Activated naive CD8-positive, alpha-beta T cell treated with anti-CD3 and anti-CD28 coated beads for 36 hours (primary cell): Measurements from ENCODE around the gene QSOX2. TPM values are rescaled to one million over a fixed set of nuclear protein-coding genes. Genes with fewer than 3 reads are reported as not detected.

Source experiments
- DNase-seq: peaks from one replicate; pipeline ENCODE4 v3.0.0; 2021
- H3K27ac Mint-ChIP-seq: one replicate; pipeline ENCODE4 v1.8.0; 2022; ENCODE audit warnings: mild to moderate bottlenecking, moderate library complexity, mixed read lengths
- H3K27me3 Mint-ChIP-seq: one replicate; pipeline ENCODE4 v1.8.0; 2022; ENCODE audit warnings: mild to moderate bottlenecking, mixed read lengths
- H3K36me3 Mint-ChIP-seq: one replicate; pipeline ENCODE4 v1.8.0; 2021; ENCODE audit warnings: mild to moderate bottlenecking, mixed read lengths
- H3K4me1 Mint-ChIP-seq: one replicate; pipeline ENCODE4 v1.8.0; 2021; ENCODE audit warnings: mixed read lengths
- H3K4me3 Mint-ChIP-seq: one replicate; pipeline ENCODE4 v1.8.0; 2022; ENCODE audit warnings: mild to moderate bottlenecking, moderate library complexity, mixed read lengths
- H3K9me3 Mint-ChIP-seq: one replicate; pipeline ENCODE4 v1.8.0; 2022; ENCODE audit warnings: mixed read lengths
- total RNA-seq, 2 experiments: library from RNA; stranded (reverse); gene quantifications; one replicate each; pipeline ENCODE4 v1.2.3, GENCODE V29; 2021

Gene QSOX2
- total RNA-seq, 2 experiments from 2014 or later: 17.0 to 18.3 TPM

- no peaks in the 10 kb centered on the region for H3K4me1 Mint-ChIP-seq
- H3K27me3 Mint-ChIP-seq: peaks cover 41% of the 10 kb centered on the region
- H3K9me3 Mint-ChIP-seq: no peaks in the 10 kb centered on the region
- peaks cover 8% of the 10 kb centered on the region for H3K36me3 Mint-ChIP-seq
- DNase-seq: peak; percentile 38
- no peak within 1 kb of the TSS for H3K4me3 Mint-ChIP-seq
- no peak within 1 kb of the TSS for H3K27ac Mint-ChIP-seq
Measured at GRCh38 chr9:136204838-136205706, 40.5 kb downstream of the QSOX2 start, which contains the start of gene LHX3. LHX3 (minus strand) TSS chr9:136205128; CDS start chr9:136205012, 116 bp downstream.

- Mint-ChIP-seq H3K4me3 (no peak overlapping the region), H3K9me3 (no peaks in the 10 kb centered on the region), H3K27ac (no peak overlapping the region), H3K27me3 (peaks cover 46% of the 10 kb centered on the region), H3K4me1 (no peaks in the 10 kb centered on the region), H3K36me3 (peaks cover 4% of the 10 kb centered on the region)
- no peak for DNase-seq
Measured at GRCh38 chr9:136204145-136204805, 41.3 kb downstream of the QSOX2 start.

- Mint-ChIP-seq H3K27me3 (peaks cover 48% of the 10 kb centered on the region), H3K4me1 (no peaks in the 10 kb centered on the region), H3K4me3 (no peak overlapping the region), H3K27ac (no peak overlapping the region), H3K36me3 (peaks cover 4% of the 10 kb centered on the region), H3K9me3 (no peaks in the 10 kb centered on the region)
- no peak for DNase-seq
Measured at GRCh38 chr9:136203408-136204144, 42.0 kb downstream of the QSOX2 start.

DNA sequence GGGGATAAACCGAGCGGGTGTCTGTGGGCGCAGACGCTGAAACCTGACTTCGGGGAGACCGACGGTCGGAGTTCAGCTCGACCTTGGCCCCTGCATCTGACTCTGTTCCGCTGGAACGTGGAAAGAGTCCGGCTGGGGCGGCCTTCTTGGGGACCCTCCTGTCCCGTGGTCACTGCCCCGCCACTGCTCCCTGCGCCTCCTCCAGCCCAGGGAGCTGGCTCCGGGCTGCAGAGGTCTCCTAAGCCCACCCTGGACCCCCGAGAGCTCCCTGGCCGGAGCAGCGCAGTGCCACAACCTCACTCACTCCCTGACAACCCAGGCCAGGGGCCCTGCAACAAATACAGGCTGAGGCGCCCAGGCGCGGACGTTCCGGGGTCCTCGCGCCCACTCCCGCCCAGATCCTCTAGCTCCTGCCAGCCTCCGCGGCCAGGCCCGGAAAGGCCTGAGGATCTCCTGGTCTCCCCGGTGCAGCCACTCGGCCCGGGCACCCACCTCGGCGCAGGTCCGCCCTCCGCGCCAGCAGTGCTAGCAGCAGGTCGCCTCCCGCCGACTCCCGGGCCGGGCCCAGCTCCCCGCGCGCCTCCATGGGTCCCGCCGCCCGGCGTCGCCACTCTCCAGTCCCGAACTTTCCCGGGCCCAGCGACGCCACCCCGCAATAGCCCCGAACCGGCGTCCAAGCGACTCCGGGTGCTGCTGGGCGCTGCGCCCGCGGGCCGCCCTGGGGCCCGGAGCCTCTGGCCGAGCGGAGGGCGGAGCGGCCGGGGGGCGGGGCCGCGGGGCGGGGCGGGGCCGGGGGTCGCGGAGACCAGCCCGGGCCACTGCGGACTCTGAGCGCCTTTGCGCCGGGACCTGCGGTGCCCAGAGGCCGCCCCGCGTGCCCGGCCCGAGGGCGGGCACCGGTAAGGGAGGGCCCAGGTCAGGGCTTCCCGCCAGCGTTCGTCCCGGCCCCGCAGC is 42.9 kb downstream of the QSOX2 start:
- Mint-ChIP-seq H3K36me3 (peaks cover 4% of the 10 kb centered on the region), H3K27me3 (peaks cover 57% of the 10 kb centered on the region), H3K4me1 (no peaks in the 10 kb centered on the region), H3K4me3 (no peak overlapping the region), H3K9me3 (no peaks in the 10 kb centered on the region), H3K27ac (no peak overlapping the region)
- no peak for DNase-seq

GRCh38 chr9:136201609-136202453 is 43.8 kb downstream of the QSOX2 start:
- Mint-ChIP-seq H3K4me1 (peaks cover under 1% of the 10 kb centered on the region), H3K27ac (no peak overlapping the region), H3K27me3 (peaks cover 65% of the 10 kb centered on the region), H3K9me3 (no peaks in the 10 kb centered on the region), H3K4me3 (no peak overlapping the region), H3K36me3 (no peaks in the 10 kb centered on the region)
- peak; percentile 30 for DNase-seq

- Mint-ChIP-seq H3K4me3 (no peak overlapping the region), H3K9me3 (no peaks in the 10 kb centered on the region), H3K4me1 (peaks cover 5% of the 10 kb centered on the region), H3K36me3 (no peaks in the 10 kb centered on the region), H3K27ac (no peak overlapping the region), H3K27me3 (peaks cover 71% of the 10 kb centered on the region)
- no peak for DNase-seq
Measured at GRCh38 chr9:136201174-136201573, 44.4 kb downstream of the QSOX2 start.

DNA sequence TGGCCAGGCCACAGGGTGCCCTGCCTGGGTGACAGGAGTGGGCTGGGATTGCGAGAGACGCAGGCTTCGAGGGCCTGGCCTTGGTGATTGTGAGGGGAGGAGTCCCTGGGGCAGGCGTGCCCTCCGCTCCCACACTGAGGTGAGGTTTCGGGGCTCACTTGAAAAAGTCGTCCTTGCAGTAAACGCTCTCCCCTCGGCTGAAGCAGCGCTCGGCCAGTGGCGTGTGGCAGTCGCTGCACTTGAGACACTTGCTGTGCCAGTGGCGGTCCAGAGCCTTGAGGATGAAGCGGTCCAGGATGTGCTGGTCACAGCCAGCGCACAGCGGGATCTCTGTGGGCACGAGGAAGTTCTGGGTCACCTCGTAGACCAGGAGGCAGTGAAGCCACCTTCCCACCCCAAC is 45.2 kb downstream of the QSOX2 start:
- H3K36me3 Mint-ChIP-seq: no peaks in the 10 kb centered on the region
- no peak for DNase-seq
- no peak overlapping the region for H3K4me3 Mint-ChIP-seq
- H3K9me3 Mint-ChIP-seq: no peaks in the 10 kb centered on the region
- H3K27ac Mint-ChIP-seq: no peak overlapping the region
- peaks cover 5% of the 10 kb centered on the region for H3K4me1 Mint-ChIP-seq
- H3K27me3 Mint-ChIP-seq: peaks cover 77% of the 10 kb centered on the region

DNA sequence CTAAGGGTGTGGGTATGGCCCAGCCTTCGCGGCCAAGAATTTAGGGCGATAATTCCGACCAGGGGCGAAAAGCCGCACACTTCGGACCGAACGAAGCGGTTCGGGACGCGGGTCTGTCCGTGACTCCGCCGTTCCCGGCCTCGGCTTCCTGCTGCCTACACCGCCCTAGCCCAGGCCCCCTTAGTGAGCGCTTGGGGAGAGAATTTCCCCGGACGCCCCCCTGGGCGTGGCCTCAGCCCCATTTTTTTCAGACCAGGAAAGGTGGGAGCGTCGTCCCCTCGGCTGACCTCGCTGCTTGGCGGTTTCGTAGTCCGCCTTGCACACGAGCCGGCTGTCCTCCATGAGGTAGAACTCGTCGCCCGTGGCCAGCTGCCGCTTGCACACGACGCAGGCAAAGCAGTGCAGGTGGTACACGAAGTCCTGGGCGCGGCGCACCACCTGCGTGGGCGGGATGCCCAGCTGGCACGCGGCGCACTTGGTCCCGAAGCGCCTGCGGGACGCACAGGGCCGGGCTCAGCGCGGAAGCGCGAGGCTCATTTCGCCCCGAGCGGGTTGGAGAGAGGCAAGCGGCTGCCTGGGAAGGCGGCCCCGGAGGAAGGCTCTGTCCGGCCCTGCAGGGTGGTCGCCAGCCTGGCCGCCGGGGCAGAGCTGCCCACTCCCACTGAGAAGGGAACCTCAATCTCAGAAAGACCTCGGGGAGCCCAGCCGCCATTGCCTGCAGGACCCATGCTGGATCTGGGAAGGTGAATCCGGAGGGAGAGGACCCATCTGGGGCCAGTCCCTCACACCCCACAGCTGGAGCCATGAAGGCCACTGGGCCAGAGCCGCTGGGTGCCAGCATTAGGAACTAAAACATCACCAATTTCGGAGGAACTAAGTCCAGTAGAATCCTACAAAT is 46.0 kb downstream of the QSOX2 start:
- Mint-ChIP-seq H3K9me3 (no peaks in the 10 kb centered on the region), H3K27ac (no peak overlapping the region), H3K27me3 (peaks cover 84% of the 10 kb centered on the region), H3K36me3 (no peaks in the 10 kb centered on the region), H3K4me3 (no peak overlapping the region), H3K4me1 (peaks cover 5% of the 10 kb centered on the region)
- no peak for DNase-seq

DNA sequence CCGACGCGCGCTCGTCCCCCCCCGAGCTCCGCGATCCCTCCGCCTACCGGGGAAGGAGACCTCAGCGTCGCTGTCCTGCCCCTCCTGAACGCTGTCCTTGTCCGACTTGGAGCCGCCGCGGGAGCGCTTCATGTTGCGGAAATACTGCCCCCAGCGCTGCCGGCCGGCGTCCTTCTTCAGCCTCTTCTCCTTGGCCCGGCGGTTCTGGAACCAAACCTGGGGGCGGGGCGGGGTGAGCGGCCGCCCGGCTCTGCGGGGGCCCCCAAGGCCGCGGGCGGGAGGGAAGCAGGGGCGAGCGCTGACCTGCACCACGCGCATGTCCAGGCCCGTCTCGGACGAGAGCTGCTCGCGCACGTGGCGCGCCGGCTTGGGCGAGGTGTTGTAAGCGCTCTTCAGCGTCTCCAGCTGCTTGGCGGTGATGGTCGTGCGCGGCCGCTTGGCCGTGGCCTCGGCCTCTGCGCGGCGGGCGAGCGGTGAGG is 47.0 kb downstream of the QSOX2 start:
- Mint-ChIP-seq H3K4me1 (peaks cover 5% of the 10 kb centered on the region), H3K36me3 (no peaks in the 10 kb centered on the region), H3K9me3 (no peaks in the 10 kb centered on the region), H3K27me3 (peaks cover 82% of the 10 kb centered on the region), H3K27ac (no peak overlapping the region), H3K4me3 (no peak overlapping the region)
- DNase-seq: no peak

GRCh38 chr9:136197930-136198604 is 47.5 kb downstream of the QSOX2 start:
- Mint-ChIP-seq H3K27ac (no peak overlapping the region), H3K27me3 (peaks cover 76% of the 10 kb centered on the region), H3K9me3 (no peaks in the 10 kb centered on the region), H3K4me1 (peaks cover 5% of the 10 kb centered on the region), H3K4me3 (no peak overlapping the region), H3K36me3 (no peaks in the 10 kb centered on the region)
- DNase-seq: no peak

GRCh38 chr9:136197084-136197875 is 48.3 kb downstream of the QSOX2 start:
- no peak overlapping the region for H3K27ac Mint-ChIP-seq
- no peaks in the 10 kb centered on the region for H3K9me3 Mint-ChIP-seq
- no peak for DNase-seq
- peaks cover 5% of the 10 kb centered on the region for H3K4me1 Mint-ChIP-seq
- H3K36me3 Mint-ChIP-seq: no peaks in the 10 kb centered on the region
- peaks cover 75% of the 10 kb centered on the region for H3K27me3 Mint-ChIP-seq
- no peak overlapping the region for H3K4me3 Mint-ChIP-seq
